GM12864 (cell line): ENCODE data around the gene SEPTIN2.

Source experiments
- DNase-seq: peaks from one replicate; pipeline ENCODE4 v3.0.0-alpha.2; 2011; ENCODE audit warnings: low read depth
- H3K4me3 ChIP-seq: 2 replicates; pipeline ENCODE4 v1.5.1; 2011; ENCODE audit warnings: mild to moderate bottlenecking, low read depth, low read length, control low read depth
- CTCF ChIP-seq: IDR thresholded peaks from 2 replicates; pipeline ENCODE4 v1.5.1; 2011; ENCODE audit warnings: low read depth, mild to moderate bottlenecking, moderate library complexity, low read length, control low read depth, inconsistent platforms; ENCODE audit errors: missing control alignments

SEPTIN2 gene

GRCh38 chr2:241279413-241279812 is 36.3 kb upstream of the SEPTIN2 start:
- TF ChIP-seq CTCF: no peak
- H3K4me3 ChIP-seq: no peak overlapping the region
- DNase-seq: no peak

GRCh38 chr2:241279828-241280227 is 35.9 kb upstream of the SEPTIN2 start:
- H3K4me3 ChIP-seq: no peak overlapping the region
- no peak for TF ChIP-seq CTCF

GRCh38 chr2:241280291-241280690 is 35.4 kb upstream of the SEPTIN2 start:
- DNase-seq: no peak
- TF ChIP-seq CTCF: no peak
- H3K4me3 ChIP-seq: no peak overlapping the region

More at GRCh38 chr2:241279828-241280227, 35.9 kb upstream of the SEPTIN2 start:
- DNase-seq: no peak

- H3K4me3 ChIP-seq: no peak overlapping the region
- DNase-seq: no peak
- TF ChIP-seq CTCF: no peak
Measured at GRCh38 chr2:241282555-241282954, 33.2 kb upstream of the SEPTIN2 start.

GRCh38 chr2:241285596-241285995 is 30.1 kb upstream of the SEPTIN2 start:
- TF ChIP-seq CTCF: no peak
- H3K4me3 ChIP-seq: no peak overlapping the region
- no peak for DNase-seq

- no peak for TF ChIP-seq CTCF
- no peak for DNase-seq
- H3K4me3 ChIP-seq: no peak overlapping the region
Measured at GRCh38 chr2:241286348-241287090, 29.2 kb upstream of the SEPTIN2 start.

GRCh38 chr2:241288324-241288888 is 27.3 kb upstream of the SEPTIN2 start:
- TF ChIP-seq CTCF: no peak
- H3K4me3 ChIP-seq: no peak overlapping the region
- DNase-seq: no peak
